Stomach (tissue), 9 donors: ENCODE results near the gene SERTAD2. TPM values are rescaled to one million over a fixed set of nuclear protein-coding genes. Genes with fewer than 3 reads are reported as not detected.

Experiments
- DNase-seq, 2 donors: peaks; one replicate each; pipeline versions ENCODE4 v3.0.0 to v3.0.0-alpha.2; 2013 to 2019
- H3K27ac ChIP-seq, 5 donors: fragments of 200-600 bp in 4 of 5; sonication (generic) in 4 of 5; one replicate each; pipeline ENCODE4 v1.5.1; 2013 to 2019; ENCODE audit warnings: mild to moderate bottlenecking in 1 of 5, moderate library complexity in 1 of 5
- H3K27me3 ChIP-seq, 3 donors: fragments of 200-600 bp; sonication (generic); one replicate each; pipeline ENCODE4 v1.5.1; 2017 to 2019; ENCODE audit warnings: mixed run types in 1 of 3
- H3K36me3 ChIP-seq, 4 donors: fragments of 200-600 bp; sonication (generic); 1 replicate in 3 of 4; 2 replicates in 1 of 4; pipeline ENCODE4 v1.5.1; 2016 to 2019
- H3K4me1 ChIP-seq, 4 donors: fragments of 200-600 bp; sonication (generic); one replicate each; pipeline ENCODE4 v1.5.1; 2016 to 2019
- H3K4me3 ChIP-seq, 4 donors: fragments of 200-600 bp; sonication (generic) in 3 of 4; one replicate each; pipeline ENCODE4 v1.5.1; 2016 to 2019; ENCODE audit warnings: mild to moderate bottlenecking in 1 of 4
- H3K9me3 ChIP-seq, 4 donors: fragments of 200-600 bp; sonication (generic); one replicate each; pipeline ENCODE4 v1.5.1; 2016 to 2019
- CTCF ChIP-seq, 7 experiments: fragments of 450-650 bp in 4 of 7; fragments of 200-600 bp in 3 of 7; sonication (generic) in 3 of 7; IDR thresholded peaks; one replicate each; pipeline ENCODE4 v1.5.1; 2016 to 2019; ENCODE audit warnings: antibody characterized with exemption in 7 of 7, control low read depth in 2 of 7, mild to moderate bottlenecking in 1 of 7
- EP300 ChIP-seq: sonication (generic); formaldehyde crosslinking; IDR thresholded peaks from one replicate; pipeline ENCODE4 v1.6.1; 2017; ENCODE audit warnings: antibody characterized with exemption
- POLR2A ChIP-seq, 4 donors: fragments of 450-650 bp; IDR thresholded peaks; one replicate each; pipeline ENCODE4 v1.6.1; 2016; ENCODE audit warnings: antibody characterized with exemption in 4 of 4, control low read depth in 2 of 4, mild to moderate bottlenecking in 1 of 4, moderate library complexity in 1 of 4
- POLR2AphosphoS5 ChIP-seq, 3 donors: sonication (generic); formaldehyde crosslinking; IDR thresholded peaks; one replicate each; pipeline ENCODE4 v1.6.1; 2016; ENCODE audit warnings: antibody characterized with exemption in 3 of 3
- WGBS, 5 donors: extraction: QIAGEN DNeasy Blood & Tissue Kit in 3 of 5; methylation state at CpG; one replicate each; pipeline versions ENCODE4 v1.1.5 to v1.1.7; 2013 to 2018; 5-methylcytosine and 5-hydroxymethylcytosine counted together
- intact Hi-C: fragments of 100-400 bp; cut with DNase I; formaldehyde crosslinking; loops from one replicate; pipeline ENCODE4 v1.15.1; 2023; ENCODE audit warnings: low total_unique reads
- polyA plus RNA-seq, 3 donors: library from polyadenylated mRNA; stranded (reverse); fragments of 200-250 nt; gene quantifications; one replicate each; pipeline ENCODE4 v1.2.3, GENCODE V29; 2013
- total RNA-seq, 5 donors: library from RNA; depleted of rRNA; stranded (reverse); fragments of >200 nt; gene quantifications; one replicate each; pipeline versions ENCODE4 v1.1.0 to v1.2.3, GENCODE V29; 2014 to 2016
- donor health status: healthy with polysubstance abuse.
- donor health status: Bipolar disorder and iron deficiency.
- donor health status: healthy.

Gene SERTAD2
- total and polyA plus RNA-seq, 8 donors: 2.0 to 11.9 (median 6.4) TPM

- Histone ChIP-seq H3K36me3 (no peaks in the 10 kb centered on the region), H3K9me3 (no peaks in the 10 kb centered on the region), H3K4me1 (peaks cover 0 to 10% (median 1%) of the 10 kb centered on the region in 4 donors), H3K27me3 (no peaks in the 10 kb centered on the region), H3K27ac (no peak overlapping the region), H3K4me3 (no peak overlapping the region)
- intact Hi-C loops: no loop called here
- TF ChIP-seq POLR2A (IDR thresholded peaks at IDR 0.05) (no peak), POLR2AphosphoS5 (IDR thresholded peaks at IDR 0.05) (no peak), EP300 (no peak), CTCF (IDR thresholded peaks at IDR 0.05) (no peak)
- WGBS, 5 donors: 84 to 95% (median 87%) methylated on average over 3 of the region's 3 CpGs
- no peak for DNase-seq
Measured at GRCh38 chr2:64677530-64677929, 23.8 kb upstream of the SERTAD2 start.

DNA sequence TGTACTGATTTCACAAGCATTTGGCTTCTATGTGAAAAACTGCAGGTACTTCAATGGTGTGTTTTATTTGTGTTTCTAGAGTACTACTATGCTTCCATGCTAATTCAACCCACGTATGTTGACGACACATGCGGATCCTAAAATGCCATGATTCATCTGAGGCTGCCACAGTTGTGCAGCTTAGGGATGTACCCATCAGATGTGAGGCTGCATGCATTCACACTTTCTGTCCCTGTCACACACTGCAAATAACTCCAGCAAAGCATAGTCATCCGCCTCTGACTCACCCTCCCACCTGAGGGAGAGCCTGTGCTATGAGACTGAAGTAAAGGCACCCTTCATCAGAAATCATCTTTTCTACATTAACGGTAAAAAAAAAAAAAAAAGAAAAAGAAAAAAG is 22.1 kb upstream of the SERTAD2 start:
- intact Hi-C loops: no loop called here
- Histone ChIP-seq H3K4me3 (no peak overlapping the region), H3K27ac (no peak overlapping the region), H3K9me3 (no peaks in the 10 kb centered on the region), H3K27me3 (no peaks in the 10 kb centered on the region), H3K4me1 (peaks cover 0 to 7% (median 1%) of the 10 kb centered on the region in 4 donors), H3K36me3 (no peaks in the 10 kb centered on the region)
- 77 to 91% (median 79%) methylated on average over 5 of the region's 5 CpGs for WGBS, 5 donors
- DNase-seq: no peak
- TF ChIP-seq EP300 (no peak), POLR2A (IDR thresholded peaks at IDR 0.05) (no peak), CTCF (IDR thresholded peaks at IDR 0.05) (no peak), POLR2AphosphoS5 (IDR thresholded peaks at IDR 0.05) (no peak)

- WGBS, 5 donors: 20 to 48% (median 24%) methylated on average over 2 of the region's 2 CpGs
- TF ChIP-seq POLR2AphosphoS5 (IDR thresholded peaks at IDR 0.05) (no peak), POLR2A (IDR thresholded peaks at IDR 0.05) (no peak), EP300 (no peak)
- Histone ChIP-seq H3K27me3 (no peaks in the 10 kb centered on the region), H3K4me1 (peaks cover 0 to 4% (median 2%) of the 10 kb centered on the region in 4 donors), H3K27ac (no peak overlapping the region), H3K36me3 (no peaks in the 10 kb centered on the region), H3K9me3 (no peaks in the 10 kb centered on the region), H3K4me3 (no peak overlapping the region)
- intact Hi-C loops: no loop called here
- DNase-seq: no peak
Measured at GRCh38 chr2:64672708-64673107, 19.0 kb upstream of the SERTAD2 start.

DNA sequence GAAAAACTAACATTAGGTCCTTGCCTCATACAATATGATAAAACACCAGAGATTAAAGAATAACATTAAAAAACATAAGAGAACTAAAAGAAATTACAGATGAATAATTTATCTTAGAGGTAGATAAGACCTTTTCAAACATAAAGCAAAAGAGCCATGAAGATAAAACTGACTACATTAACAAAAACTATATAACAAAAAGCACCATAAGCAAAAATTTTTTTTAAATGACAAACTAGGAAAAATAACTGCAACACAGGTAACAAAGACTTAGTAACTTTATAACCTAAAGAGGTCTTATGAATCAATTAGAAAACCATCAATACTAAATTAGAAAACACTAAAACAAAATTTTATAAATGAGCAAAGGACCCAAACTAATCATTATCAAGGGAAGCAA is 16.3 kb upstream of the SERTAD2 start:
- Histone ChIP-seq H3K4me3 (no peak overlapping the region), H3K4me1 (peaks cover 0 to 15% (median 7%) of the 10 kb centered on the region in 4 donors), H3K27ac (no peak overlapping the region), H3K9me3 (no peaks in the 10 kb centered on the region), H3K27me3 (no peaks in the 10 kb centered on the region), H3K36me3 (no peaks in the 10 kb centered on the region)
- DNase-seq: no peak
- TF ChIP-seq CTCF (IDR thresholded peaks at IDR 0.05) (no peak), POLR2AphosphoS5 (IDR thresholded peaks at IDR 0.05) (no peak), POLR2A (IDR thresholded peaks at IDR 0.05) (no peak), EP300 (no peak)
- intact Hi-C loops: no loop called here

DNA sequence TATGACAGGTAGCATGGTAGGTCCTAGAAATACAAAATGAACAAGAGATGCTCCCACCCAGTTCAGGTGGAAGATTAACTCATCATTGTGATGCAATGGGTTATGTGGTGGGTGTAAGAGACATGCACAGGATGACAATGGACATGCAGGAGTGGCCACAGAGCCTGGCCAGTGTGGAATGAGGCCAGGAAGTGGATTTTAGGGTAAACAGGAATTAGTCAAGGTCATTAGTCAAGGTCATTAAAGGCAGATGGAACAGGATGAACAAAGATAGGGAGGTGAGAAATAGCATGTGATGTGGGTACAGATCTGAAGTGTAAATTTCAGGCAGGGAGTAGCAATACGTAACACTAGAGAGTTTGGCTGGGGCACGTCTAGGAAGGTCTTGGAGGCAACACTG is 15.6 kb upstream of the SERTAD2 start:
- H3K27me3 ChIP-seq: no peaks in the 10 kb centered on the region
- H3K4me1 ChIP-seq: peaks cover 0 to 15% (median 7%) of the 10 kb centered on the region in 4 donors
- intact Hi-C loops: loop anchor here (10.0 kb wide), 1 partner anchor 46 kb away; no protein-coding TSS in a partner anchor
- H3K27ac ChIP-seq: no peak overlapping the region
- no peak for TF ChIP-seq POLR2AphosphoS5 (IDR thresholded peaks at IDR 0.05)
- no peak for TF ChIP-seq CTCF (IDR thresholded peaks at IDR 0.05)
- TF ChIP-seq EP300: no peak
- no peak for TF ChIP-seq POLR2A (IDR thresholded peaks at IDR 0.05)
- 75 to 95% (median 89%) methylated on average over 2 of the region's 2 CpGs for WGBS, 5 donors
- no peak overlapping the region for H3K4me3 ChIP-seq
- no peaks in the 10 kb centered on the region for H3K36me3 ChIP-seq
- no peaks in the 10 kb centered on the region for H3K9me3 ChIP-seq
- no peak for DNase-seq
